ENCODE data around the gene SPX. TPM values are rescaled to one million over a fixed set of nuclear protein-coding genes. Genes with fewer than 3 reads are reported as not detected.

The SPX gene
- total and polyA plus RNA-seq, 4 donors, result 0.25 to 3.7 (median 0.76) TPM

GRCh38 chr12:21507849-21508248, 18.2 kb upstream of the SPX start:
- Histone ChIP-seq H3K9me3 (ENCODE audit: control insufficient read depth in 4 of 4, low read length in 3 of 4) (no peaks in the 10 kb centered on the region), H3K36me3 (ENCODE audit: control insufficient read depth in 4 of 4, insufficient read depth in 3 of 4, low read depth in 1 of 4, low read length in 3 of 4) (peaks cover 4 to 17% (median 13%) of the 10 kb centered on the region in 4 donors), H3K9ac (ENCODE audit: low read depth in 1 of 2, low read length in 2 of 2) (no peak overlapping the region), H3K4me1 (ENCODE audit: control insufficient read depth in 4 of 4, insufficient read depth in 4 of 4, low read length in 3 of 4) (peaks cover 1 to 11% (median 4%) of the 10 kb centered on the region in 4 donors), H3K27me3 (ENCODE audit: control insufficient read depth in 4 of 4, insufficient read depth in 4 of 4, low read length in 3 of 4) (no peaks in the 10 kb centered on the region), H3K4me3 (ENCODE audit: low read depth in 1 of 3, low read length in 3 of 3) (no peak overlapping the region), H3K27ac (ENCODE audit: low read depth in 1 of 2, low read length in 2 of 2) (no peak overlapping the region)
- no peak for TF ChIP-seq TAF1 (conservative IDR thresholded peaks at IDR 0.05)
- 92% methylated on average over 2 of the region's 2 CpGs for WGBS
- DNase-seq (ENCODE audit: low spot score), result no peak

GRCh38 chr12:21509768-21510167, 16.3 kb upstream of the SPX start:
- peaks cover 8 to 30% (median 17%) of the 10 kb centered on the region in 4 donors for H3K36me3 ChIP-seq (ENCODE audit: control insufficient read depth in 4 of 4, insufficient read depth in 3 of 4, low read depth in 1 of 4, low read length in 3 of 4)
- H3K27ac ChIP-seq (ENCODE audit: low read depth in 1 of 2, low read length in 2 of 2), result no peak overlapping the region
- H3K9me3 ChIP-seq (ENCODE audit: control insufficient read depth in 4 of 4, low read length in 3 of 4), result no peaks in the 10 kb centered on the region
- WGBS, result 47% methylated on average over 2 of the region's 2 CpGs
- DNase-seq (ENCODE audit: low spot score), result no peak
- H3K4me3 ChIP-seq (ENCODE audit: low read depth in 1 of 3, low read length in 3 of 3), result no peak overlapping the region
- H3K4me1 ChIP-seq (ENCODE audit: control insufficient read depth in 4 of 4, insufficient read depth in 4 of 4, low read length in 3 of 4), result peaks cover 0 to 6% (median 0%) of the 10 kb centered on the region in 4 donors
- TF ChIP-seq HNF4A (conservative IDR thresholded peaks at IDR 0.05) (no peak), YY1 (IDR thresholded peaks at IDR 0.05) (no peak), FOXA1 (IDR thresholded peaks at IDR 0.05) (no peak), GABPA (IDR thresholded peaks at IDR 0.05 in 1 of 2, conservative IDR thresholded peaks at IDR 0.05 in 1 of 2) (no peak), HNF4G (IDR thresholded peaks at IDR 0.05) (no peak), ZBTB33 (IDR thresholded peaks at IDR 0.05) (no peak), MAX (IDR thresholded peaks at IDR 0.05) (no peak), JUND (IDR thresholded peaks at IDR 0.05) (no peak), RXRA (IDR thresholded peaks at IDR 0.05) (no peak), CTCF (IDR thresholded peaks at IDR 0.05; ENCODE audit: low read depth, low read length, missing input control) (no peak), TAF1 (conservative IDR thresholded peaks at IDR 0.05) (no peak)
- no peak overlapping the region for H3K9ac ChIP-seq (ENCODE audit: low read depth in 1 of 2, low read length in 2 of 2)
- no peaks in the 10 kb centered on the region for H3K27me3 ChIP-seq (ENCODE audit: control insufficient read depth in 4 of 4, insufficient read depth in 4 of 4, low read length in 3 of 4)

GRCh38 chr12:21516281-21516680, 9.8 kb upstream of the SPX start:
- H3K36me3 ChIP-seq (ENCODE audit: control insufficient read depth in 4 of 4, insufficient read depth in 3 of 4, low read depth in 1 of 4, low read length in 3 of 4), result peaks cover 6 to 29% (median 14%) of the 10 kb centered on the region in 4 donors

More at GRCh38 chr12:21516281-21516680, 9.8 kb upstream of the SPX start:
- no peak for TF ChIP-seq CTCF (IDR thresholded peaks at IDR 0.05; ENCODE audit: low read depth, low read length, missing input control)
- no peak for TF ChIP-seq JUND (IDR thresholded peaks at IDR 0.05)
- no peak for TF ChIP-seq RAD21 (IDR thresholded peaks at IDR 0.05)
- TF ChIP-seq SP1 (IDR thresholded peaks at IDR 0.05), result no peak
- no peak for TF ChIP-seq HNF4G (IDR thresholded peaks at IDR 0.05)
- TF ChIP-seq HNF4A (conservative IDR thresholded peaks at IDR 0.05), result no peak
- Histone ChIP-seq H3K27ac (ENCODE audit: low read depth in 1 of 2, low read length in 2 of 2) (no peak overlapping the region), H3K4me3 (ENCODE audit: low read depth in 1 of 3, low read length in 3 of 3) (no peak overlapping the region), H3K27me3 (ENCODE audit: control insufficient read depth in 4 of 4, insufficient read depth in 4 of 4, low read length in 3 of 4) (no peaks in the 10 kb centered on the region), H3K9me3 (ENCODE audit: control insufficient read depth in 4 of 4, low read length in 3 of 4) (no peaks in the 10 kb centered on the region), H3K9ac (ENCODE audit: low read depth in 1 of 2, low read length in 2 of 2) (no peak overlapping the region), H3K4me1 (ENCODE audit: control insufficient read depth in 4 of 4, insufficient read depth in 4 of 4, low read length in 3 of 4) (no peaks in the 10 kb centered on the region)
- DNase-seq (ENCODE audit: low spot score), result no peak
- 96% methylated on average over 2 of the region's 2 CpGs for WGBS
